HFF-Myc (cell line): ENCODE data around the gene HIPK2.
"Not testable (repeated sequence)": the region's sequence is repeated elsewhere in the genome, so short reads cannot be mapped to it uniquely, and the experiment has no call there.

Source experiments
- DNase-seq: peaks from one replicate; pipeline ENCODE4 v3.0.0-alpha.2; 2011; ENCODE audit warnings: low read depth; ENCODE audit errors: extremely low read depth
- H3K4me3 ChIP-seq: replicated peaks from 2 replicates; pipeline ENCODE4 v1.5.1; 2011; ENCODE audit warnings: low read depth, mild to moderate bottlenecking, control low read depth, low read length
- CTCF ChIP-seq: IDR thresholded peaks from 2 replicates; pipeline ENCODE4 v1.5.1; 2012; ENCODE audit warnings: mild to moderate bottlenecking, low read depth, low read length, control low read depth; ENCODE audit errors: missing control alignments

The HIPK2 gene

GRCh38 chr7:139618482-139619366 lies 159.1 kb downstream of the HIPK2 start:
- TF ChIP-seq CTCF: peak; percentile 63
- H3K4me3 ChIP-seq: no peak overlapping the region
- no peak for DNase-seq

GRCh38 chr7:139617074-139617473 lies 160.7 kb downstream of the HIPK2 start:
- H3K4me3 ChIP-seq: no peak overlapping the region
- no peak for DNase-seq
- no peak for TF ChIP-seq CTCF

DNA sequence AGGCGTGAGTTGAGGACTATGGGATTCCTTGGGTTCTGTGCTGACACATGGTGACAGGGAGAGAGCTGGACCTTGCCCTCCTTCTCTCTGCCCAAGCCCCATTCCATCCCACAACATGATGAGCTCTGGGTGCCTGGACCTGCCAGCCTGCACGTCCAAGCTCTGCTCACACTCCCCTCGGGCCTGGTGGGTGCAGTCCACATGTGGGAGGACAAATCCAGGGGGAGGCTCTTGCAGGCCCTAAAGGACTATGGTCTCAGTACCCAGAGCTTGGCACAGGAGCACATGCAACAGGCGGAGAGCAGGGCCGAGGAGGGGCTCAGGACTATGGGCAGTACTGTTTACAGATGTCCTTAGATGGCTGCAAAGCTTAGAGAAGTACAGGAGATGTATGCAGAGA lies 162.9 kb downstream of the HIPK2 start:
- no peak for DNase-seq
- H3K4me3 ChIP-seq: no peak overlapping the region
- TF ChIP-seq CTCF: no peak

DNA sequence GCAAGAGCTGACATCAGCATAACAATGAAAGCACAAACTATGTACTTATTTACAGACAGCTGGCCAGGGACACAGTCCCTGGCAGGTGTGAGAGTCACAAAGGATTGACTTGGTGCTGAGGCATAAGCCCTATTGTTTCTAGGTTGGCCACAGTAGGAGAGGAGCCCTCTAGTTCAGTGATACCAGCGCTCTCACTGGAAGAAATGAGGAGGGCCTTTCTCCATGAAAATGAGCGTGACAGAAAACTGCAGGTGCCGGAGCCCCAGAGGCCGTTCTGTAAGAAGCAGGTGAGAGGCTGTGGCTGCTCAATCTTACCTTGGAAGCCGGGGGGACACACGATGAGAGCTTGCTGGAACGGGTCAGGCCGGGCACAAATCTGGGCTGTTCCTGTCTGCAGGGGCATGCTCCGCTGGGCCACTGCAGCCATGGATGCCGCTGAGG lies 163.8 kb downstream of the HIPK2 start:
- no peak overlapping the region for H3K4me3 ChIP-seq
- TF ChIP-seq CTCF: no peak
- no peak for DNase-seq

DNA sequence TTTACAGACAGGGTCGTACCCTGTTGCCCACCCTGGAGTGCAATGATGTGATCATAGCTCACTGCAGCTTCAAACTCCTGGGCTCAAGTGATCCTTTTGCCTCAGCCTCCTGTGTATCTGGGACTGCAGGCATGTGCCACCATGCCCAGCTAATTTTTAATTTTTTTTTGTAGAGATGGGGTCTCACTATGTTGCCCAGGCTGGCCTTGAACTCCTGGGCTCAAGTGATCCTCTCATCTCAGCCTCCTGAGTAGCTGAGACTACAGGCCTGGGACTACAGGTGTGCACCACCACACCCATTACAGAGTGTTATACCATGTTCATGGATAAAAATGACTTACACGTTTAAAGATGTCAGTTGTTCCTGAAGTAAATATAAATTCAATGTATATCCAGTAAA lies 166.2 kb downstream of the HIPK2 start:
- H3K4me3 ChIP-seq, DNase-seq: not testable (repeated sequence)

- no peak for TF ChIP-seq CTCF
- no peak for DNase-seq
- H3K4me3 ChIP-seq: no peak overlapping the region
Measured at GRCh38 chr7:139610595-139610994, 167.2 kb downstream of the HIPK2 start.

- no peak overlapping the region for H3K4me3 ChIP-seq
- no peak for TF ChIP-seq CTCF
- DNase-seq: no peak
Measured at GRCh38 chr7:139603896-139604295, 173.9 kb downstream of the HIPK2 start.
